MM.1S (cell line): ENCODE data around the gene CCDC136.

ENCODE experiments used
- EZH2 ChIP-seq: fragments of 300-600 bp; sonication (generic); optimal IDR thresholded peaks from 2 replicates; pipeline ENCODE3; 2017; ENCODE audit warnings: low read depth, mild to moderate bottlenecking, antibody characterized with exemption, low read length, mixed read lengths
- EZH2phosphoT487 ChIP-seq: fragments of 300-600 bp; sonication (generic); IDR thresholded peaks from 2 replicates; pipeline ENCODE4 v1.6.1; 2018; ENCODE audit warnings: antibody characterized with exemption, low read length
- TF ChIP-seq, protein P1 (sequence below): fragments of 300-600 bp; sonication (generic); IDR thresholded peaks from 2 replicates; pipeline ENCODE4 v1.5.1; 2016; ENCODE audit warnings: antibody characterized with exemption, low read length, mixed read lengths

DNA sequence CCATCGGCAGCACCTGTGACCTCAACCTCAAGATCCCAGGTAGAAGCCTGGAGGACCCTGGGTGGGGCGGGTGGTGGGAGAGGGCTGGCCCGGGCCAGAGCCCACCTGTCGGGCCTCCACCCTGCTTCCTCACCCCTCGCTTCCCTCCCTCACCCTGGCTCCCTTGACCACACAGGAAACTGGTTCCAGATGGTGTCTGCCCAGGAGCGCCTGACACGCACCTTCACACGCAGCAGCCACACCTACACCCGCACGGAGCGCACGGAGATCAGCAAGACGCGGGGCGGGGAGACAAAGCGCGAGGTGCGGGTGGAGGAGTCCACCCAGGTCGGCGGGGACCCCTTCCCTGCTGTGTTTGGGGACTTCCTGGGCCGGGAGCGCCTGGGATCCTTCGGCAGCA, 62.0 kb downstream of the CCDC136 start:
- TF ChIP-seq, protein P1, sequence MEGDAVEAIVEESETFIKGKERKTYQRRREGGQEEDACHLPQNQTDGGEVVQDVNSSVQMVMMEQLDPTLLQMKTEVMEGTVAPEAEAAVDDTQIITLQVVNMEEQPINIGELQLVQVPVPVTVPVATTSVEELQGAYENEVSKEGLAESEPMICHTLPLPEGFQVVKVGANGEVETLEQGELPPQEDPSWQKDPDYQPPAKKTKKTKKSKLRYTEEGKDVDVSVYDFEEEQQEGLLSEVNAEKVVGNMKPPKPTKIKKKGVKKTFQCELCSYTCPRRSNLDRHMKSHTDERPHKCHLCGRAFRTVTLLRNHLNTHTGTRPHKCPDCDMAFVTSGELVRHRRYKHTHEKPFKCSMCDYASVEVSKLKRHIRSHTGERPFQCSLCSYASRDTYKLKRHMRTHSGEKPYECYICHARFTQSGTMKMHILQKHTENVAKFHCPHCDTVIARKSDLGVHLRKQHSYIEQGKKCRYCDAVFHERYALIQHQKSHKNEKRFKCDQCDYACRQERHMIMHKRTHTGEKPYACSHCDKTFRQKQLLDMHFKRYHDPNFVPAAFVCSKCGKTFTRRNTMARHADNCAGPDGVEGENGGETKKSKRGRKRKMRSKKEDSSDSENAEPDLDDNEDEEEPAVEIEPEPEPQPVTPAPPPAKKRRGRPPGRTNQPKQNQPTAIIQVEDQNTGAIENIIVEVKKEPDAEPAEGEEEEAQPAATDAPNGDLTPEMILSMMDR: no peak
- TF ChIP-seq EZH2phosphoT487 (no peak), EZH2 (no peak)
